Naive thymus-derived CD8-positive, alpha-beta T cell (primary cell): ENCODE data around the gene RAB43. TPM values are rescaled to one million over a fixed set of nuclear protein-coding genes. Genes with fewer than 3 reads are reported as not detected.
"Not testable (repeated sequence)": the region's sequence is repeated elsewhere in the genome, so short reads cannot be mapped to it uniquely, and the experiment has no call there.

Experiments used
- ATAC-seq, 2 donors: fragments of 150-1000 bp; cut with Tn5 transposase in 1 of 2; sonication (Bioruptor Pico), chemical (Tn5 transposase) in 1 of 2; 1 replicate in 1 of 2; 2 replicates in 1 of 2; pipeline ENCODE4 v1.10.0; 2021; ENCODE audit warnings: mild to moderate bottlenecking in 2 of 2, moderate library complexity in 2 of 2
- POLR2A ChIA-PET: fragments of 350-600 bp; sonication (Branson Sonifier 250); formaldehyde crosslinking; loops from one replicate; lab custom pipeline; 2021; ENCODE audit warnings: antibody characterized with exemption; lab: Charles Lee
- DNase-seq, 10 donors: peaks; one replicate each; pipeline versions ENCODE4 v3.0.0 to v3.0.0-alpha.2; 2020 to 2022
- H3K27ac Mint-ChIP-seq, 10 donors: one replicate each; pipeline ENCODE4 v1.8.0; 2020 to 2022; ENCODE audit warnings: mild to moderate bottlenecking in 10 of 10, mixed read lengths in 10 of 10, moderate library complexity in 4 of 10, inconsistent platforms in 1 of 10
- H3K27me3 Mint-ChIP-seq, 5 donors: one replicate each; pipeline ENCODE4 v1.8.0; 2021 to 2022; ENCODE audit warnings: mixed read lengths in 5 of 5
- H3K36me3 Mint-ChIP-seq, 3 donors: one replicate each; pipeline ENCODE4 v1.8.0; 2020 to 2022; ENCODE audit warnings: mixed read lengths in 3 of 3, mild to moderate bottlenecking in 2 of 3, inconsistent platforms in 1 of 3
- H3K4me1 Mint-ChIP-seq, 4 donors: one replicate each; pipeline ENCODE4 v1.8.0; 2021 to 2022; ENCODE audit warnings: mixed read lengths in 4 of 4
- H3K4me3 Mint-ChIP-seq, 10 donors: one replicate each; pipeline ENCODE4 v1.8.0; 2020 to 2022; ENCODE audit warnings: mild to moderate bottlenecking in 10 of 10, mixed read lengths in 10 of 10, moderate library complexity in 6 of 10, inconsistent platforms in 1 of 10
- H3K9me3 Mint-ChIP-seq, 9 donors: one replicate each; pipeline ENCODE4 v1.8.0; 2020 to 2022; ENCODE audit warnings: mixed read lengths in 9 of 9, mild to moderate bottlenecking in 3 of 9, inconsistent platforms in 1 of 9, moderate library complexity in 1 of 9
- polyA plus RNA-seq, 3 donors: library from polyadenylated mRNA; unstranded; fragments of 300-500 nt; fragmentation: Illumina TruSeq; gene quantifications; one replicate each; pipeline ENCODE4 v1.2.3, GENCODE V29; 2021
- total RNA-seq, 8 experiments: library from RNA in 2 of 8; stranded (reverse) in 2 of 8; gene quantifications; one replicate each; pipeline ENCODE4 v1.2.3 and lab custom pipeline; 2021 to 2026

The RAB43 gene
- total and polyA plus RNA-seq, 5 experiments from 2014 or later = 15.7 to 130 (median 43.1) TPM

GRCh38 chr3:129085818-129086217 is 35.8 kb downstream of the RAB43 start:
- no peak for DNase-seq
- POLR2A ChIA-PET = interaction anchor here (0.9 to 3.9 kb wide), 5 partner anchors 9 to 34 kb away, joined by 3 to 20 read pairs (median 5); partner anchors contain the start of gene RAB43
- H3K9me3 Mint-ChIP-seq = no peaks in the 10 kb centered on the region
- no peak overlapping the region for H3K4me3 Mint-ChIP-seq
- no peak for ATAC-seq
- no peaks in the 10 kb centered on the region for H3K27me3 Mint-ChIP-seq
- H3K36me3 Mint-ChIP-seq = no peaks in the 10 kb centered on the region
- peak overlapping the region; percentile 27 to 90 (median 87) for H3K27ac Mint-ChIP-seq
- peaks cover 15 to 49% (median 31%) of the 10 kb centered on the region in 4 donors for H3K4me1 Mint-ChIP-seq

GRCh38 chr3:129085165-129085715 is 36.4 kb downstream of the RAB43 start:
- Mint-ChIP-seq H3K36me3 (no peaks in the 10 kb centered on the region), H3K4me3 (no peak overlapping the region), H3K27ac (peak overlapping the region in 9 of 10 donors; percentile 27 to 90 (median 85)), H3K27me3 (no peaks in the 10 kb centered on the region), H3K9me3 (no peaks in the 10 kb centered on the region), H3K4me1 (peaks cover 15 to 49% (median 32%) of the 10 kb centered on the region in 4 donors)
- POLR2A ChIA-PET = interaction anchor here (0.6 to 3.9 kb wide), 10 partner anchors 9 to 70 kb away, joined by 3 to 20 read pairs (median 4); partner anchors contain the start of gene RAB43
- DNase-seq (no peak), ATAC-seq (no peak)

GRCh38 chr3:129084501-129084900 is 37.1 kb downstream of the RAB43 start:
- H3K27ac Mint-ChIP-seq = peak overlapping the region in 2 of 10 donors; percentile 56 to 87
- H3K27me3 Mint-ChIP-seq = no peaks in the 10 kb centered on the region
- peaks cover 15 to 52% (median 32%) of the 10 kb centered on the region in 4 donors for H3K4me1 Mint-ChIP-seq
- DNase-seq = no peak
- no peaks in the 10 kb centered on the region for H3K36me3 Mint-ChIP-seq
- POLR2A ChIA-PET = interaction anchor here (0.6 to 3.9 kb wide), 9 partner anchors 12 to 70 kb away, joined by 3 to 20 read pairs (median 4); partner anchors contain the start of gene RAB43
- no peak for ATAC-seq
- no peaks in the 10 kb centered on the region for H3K9me3 Mint-ChIP-seq
- H3K4me3 Mint-ChIP-seq = peak overlapping the region in 1 of 10 donors; percentile 34

- Mint-ChIP-seq H3K27ac (peak overlapping the region in 8 of 10 donors; percentile 62 to 88 (median 74)), H3K4me1 (peaks cover 15 to 49% (median 32%) of the 10 kb centered on the region in 4 donors), H3K9me3 (no peaks in the 10 kb centered on the region), H3K36me3 (no peaks in the 10 kb centered on the region), H3K4me3 (peak overlapping the region in 2 of 10 donors; percentile 43 to 56), H3K27me3 (no peaks in the 10 kb centered on the region)
- no peak for ATAC-seq
- POLR2A ChIA-PET = no interaction called here
- DNase-seq = no peak
These were observed 39.6 kb downstream of the RAB43 start for GRCh38 chr3:129082026-129082425.

- DNase-seq (no peak), ATAC-seq (no peak)
- Mint-ChIP-seq H3K36me3 (no peaks in the 10 kb centered on the region), H3K27me3 (no peaks in the 10 kb centered on the region), H3K27ac (peak overlapping the region in 6 of 10 donors; percentile 65 to 88 (median 80)), H3K4me1 (peaks cover 12 to 44% (median 28%) of the 10 kb centered on the region in 4 donors), H3K9me3 (no peaks in the 10 kb centered on the region), H3K4me3 (peak overlapping the region in 2 of 10 donors; percentile 43 to 56)
- POLR2A ChIA-PET = no interaction called here
These were observed 40.1 kb downstream of the RAB43 start for GRCh38 chr3:129081503-129081902.

- H3K4me1 Mint-ChIP-seq = peaks cover 10 to 25% (median 16%) of the 10 kb centered on the region in 4 donors
- no peak overlapping the region for H3K27ac Mint-ChIP-seq
- no peaks in the 10 kb centered on the region for H3K27me3 Mint-ChIP-seq
- ATAC-seq = no peak
- no peak overlapping the region for H3K4me3 Mint-ChIP-seq
- no peaks in the 10 kb centered on the region for H3K36me3 Mint-ChIP-seq
- DNase-seq = no peak
- POLR2A ChIA-PET = interaction anchor here (1.1 kb wide), 1 partner anchor 42 kb away, joined by 3 read pairs; no protein-coding TSS in a partner anchor
- no peaks in the 10 kb centered on the region for H3K9me3 Mint-ChIP-seq
These were observed 43.1 kb downstream of the RAB43 start for GRCh38 chr3:129078510-129078909.

GRCh38 chr3:129077222-129077621 is 44.4 kb downstream of the RAB43 start:
- no peak for ATAC-seq
- POLR2A ChIA-PET = interaction anchor here (0.7 to 1.2 kb wide), 4 partner anchors 8 to 44 kb away, joined by 3 to 6 read pairs (median 3); no protein-coding TSS in a partner anchor
- Mint-ChIP-seq H3K27me3 (no peaks in the 10 kb centered on the region), H3K27ac (no peak overlapping the region), H3K9me3 (no peaks in the 10 kb centered on the region), H3K4me1 (peaks cover 9 to 15% (median 12%) of the 10 kb centered on the region in 4 donors), H3K4me3 (no peak overlapping the region), H3K36me3 (no peaks in the 10 kb centered on the region)
- no peak for DNase-seq

- H3K9me3 Mint-ChIP-seq = no peaks in the 10 kb centered on the region
- H3K27me3 Mint-ChIP-seq = peaks cover 0 to 6% (median 0%) of the 10 kb centered on the region in 5 donors
- H3K4me1 Mint-ChIP-seq = peaks cover 18 to 28% (median 22%) of the 10 kb centered on the region in 4 donors
- no peak for DNase-seq
- peak overlapping the region in 9 of 10 donors; percentile 24 to 81 (median 60) for H3K4me3 Mint-ChIP-seq
- POLR2A ChIA-PET = interaction anchor here (0.6 to 3.4 kb wide), 3 partner anchors 49 to 113 kb away, joined by 3 to 26 read pairs (median 5); partner anchors contain the start of genes CNBP and RAB43
- ATAC-seq = peak in 1 of 2 donors; percentile 48
- peak overlapping the region in 4 of 10 donors; percentile 22 to 69 (median 34) for H3K27ac Mint-ChIP-seq
- no peaks in the 10 kb centered on the region for H3K36me3 Mint-ChIP-seq
These were observed 51.3 kb downstream of the RAB43 start for GRCh38 chr3:129070086-129070885.

GRCh38 chr3:129069313-129070085 is 52.1 kb downstream of the RAB43 start:
- H3K27me3 Mint-ChIP-seq, H3K36me3 Mint-ChIP-seq, DNase-seq, H3K9me3 Mint-ChIP-seq: not testable (repeated sequence)
- Mint-ChIP-seq H3K4me1 (peaks cover 18 to 28% (median 23%) of the 10 kb centered on the region in 4 donors), H3K27ac (peak overlapping the region in 4 of 10 donors; percentile 38 to 66 (median 44)), H3K4me3 (peak overlapping the region; percentile 10 to 89 (median 74))
- ATAC-seq = peak in 1 of 2 donors; percentile 38
- POLR2A ChIA-PET = interaction anchor here (0.9 to 3.4 kb wide), 6 partner anchors 8 to 113 kb away, joined by 3 to 26 read pairs (median 6); partner anchors contain the start of genes CNBP and RAB43

GRCh38 chr3:129068291-129068886 is 53.2 kb downstream of the RAB43 start:
- H3K9me3 Mint-ChIP-seq = no peaks in the 10 kb centered on the region
- H3K27me3 Mint-ChIP-seq = peaks cover 0 to 6% (median 0%) of the 10 kb centered on the region in 5 donors
- peaks cover 18 to 28% (median 23%) of the 10 kb centered on the region in 4 donors for H3K4me1 Mint-ChIP-seq
- peak overlapping the region in 6 of 10 donors; percentile 24 to 90 (median 66) for H3K27ac Mint-ChIP-seq
- ATAC-seq (peak; percentile 51 to 84), DNase-seq (peak in 1 of 10 donors; percentile 30)
- POLR2A ChIA-PET = interaction anchor here (0.6 to 3.4 kb wide), 11 partner anchors 33 to 248 kb away, joined by 3 to 26 read pairs (median 4); partner anchors contain the start of genes CNBP and RAB43
- peak overlapping the region; percentile 68 to 89 (median 76) for H3K4me3 Mint-ChIP-seq
- no peaks in the 10 kb centered on the region for H3K36me3 Mint-ChIP-seq

GRCh38 chr3:129067719-129068118 is 53.9 kb downstream of the RAB43 start:
- POLR2A ChIA-PET = interaction anchor here (0.7 to 3.4 kb wide), 7 partner anchors 33 to 248 kb away, joined by 3 to 26 read pairs (median 4); partner anchors contain the start of gene RAB43
- DNase-seq (peak in 6 of 10 donors; percentile 27 to 60 (median 53)), ATAC-seq (peak; percentile 28 to 55)
- H3K27ac Mint-ChIP-seq = peak overlapping the region in 6 of 10 donors; percentile 20 to 90 (median 80)
- peak overlapping the region; percentile 69 to 89 (median 78) for H3K4me3 Mint-ChIP-seq
- H3K4me1 Mint-ChIP-seq = peaks cover 18 to 28% (median 23%) of the 10 kb centered on the region in 4 donors
- H3K27me3 Mint-ChIP-seq, H3K36me3 Mint-ChIP-seq, H3K9me3 Mint-ChIP-seq: not testable (repeated sequence)
